Right atrium auricular region (tissue), 2 donors: ENCODE results near the gene AATF. TPM values are rescaled to one million over a fixed set of nuclear protein-coding genes. Genes with fewer than 3 reads are reported as not detected.

Source experiments
- DNase-seq: peaks from one replicate; pipeline ENCODE4 v3.0.0-alpha.2; 2019; ENCODE audit warnings: low spot score
- H3K27ac ChIP-seq, 2 donors: fragments of 200-600 bp; sonication (generic); 1 replicate in 1 of 2; 2 replicates in 1 of 2; pipeline ENCODE4 v1.5.1; 2016 to 2019
- H3K27me3 ChIP-seq, 2 donors: fragments of 200-600 bp; sonication (generic); one replicate each; pipeline versions ENCODE4 v1.5.1 to v1.6.0; 2017 to 2019
- H3K36me3 ChIP-seq: fragments of 200-600 bp; sonication (generic); one replicate; pipeline ENCODE4 v1.5.1; 2016
- H3K4me1 ChIP-seq, 2 donors: fragments of 200-600 bp; sonication (generic); one replicate each; pipeline versions ENCODE4 v1.5.1 to v1.6.0; 2017 to 2019
- H3K4me3 ChIP-seq, 2 donors: fragments of 200-600 bp; sonication (generic); 1 replicate in 1 of 2; 2 replicates in 1 of 2; pipeline ENCODE4 v1.5.1; 2017 to 2019; ENCODE audit warnings: mild to moderate bottlenecking in 1 of 2, moderate library complexity in 1 of 2
- H3K9me3 ChIP-seq, 2 donors: fragments of 200-600 bp; sonication (generic); one replicate each; pipeline ENCODE4 v1.5.1; 2019
- total RNA-seq, 2 donors: library from RNA; depleted of rRNA; stranded (reverse); fragments of >200 nt; gene quantifications; one replicate each; pipeline ENCODE4 v1.1.0, GENCODE V29; 2016
- TF ChIP-seq, protein P1 (sequence below), 2 donors: fragments of 200-600 bp; sonication (generic); IDR thresholded peaks; one replicate each; pipeline ENCODE4 v1.5.1; 2019; ENCODE audit warnings: antibody characterized with exemption in 2 of 2

The AATF gene
- total RNA-seq, 2 donors from 2014 or later, result 17.8 to 23.2 TPM

DNA sequence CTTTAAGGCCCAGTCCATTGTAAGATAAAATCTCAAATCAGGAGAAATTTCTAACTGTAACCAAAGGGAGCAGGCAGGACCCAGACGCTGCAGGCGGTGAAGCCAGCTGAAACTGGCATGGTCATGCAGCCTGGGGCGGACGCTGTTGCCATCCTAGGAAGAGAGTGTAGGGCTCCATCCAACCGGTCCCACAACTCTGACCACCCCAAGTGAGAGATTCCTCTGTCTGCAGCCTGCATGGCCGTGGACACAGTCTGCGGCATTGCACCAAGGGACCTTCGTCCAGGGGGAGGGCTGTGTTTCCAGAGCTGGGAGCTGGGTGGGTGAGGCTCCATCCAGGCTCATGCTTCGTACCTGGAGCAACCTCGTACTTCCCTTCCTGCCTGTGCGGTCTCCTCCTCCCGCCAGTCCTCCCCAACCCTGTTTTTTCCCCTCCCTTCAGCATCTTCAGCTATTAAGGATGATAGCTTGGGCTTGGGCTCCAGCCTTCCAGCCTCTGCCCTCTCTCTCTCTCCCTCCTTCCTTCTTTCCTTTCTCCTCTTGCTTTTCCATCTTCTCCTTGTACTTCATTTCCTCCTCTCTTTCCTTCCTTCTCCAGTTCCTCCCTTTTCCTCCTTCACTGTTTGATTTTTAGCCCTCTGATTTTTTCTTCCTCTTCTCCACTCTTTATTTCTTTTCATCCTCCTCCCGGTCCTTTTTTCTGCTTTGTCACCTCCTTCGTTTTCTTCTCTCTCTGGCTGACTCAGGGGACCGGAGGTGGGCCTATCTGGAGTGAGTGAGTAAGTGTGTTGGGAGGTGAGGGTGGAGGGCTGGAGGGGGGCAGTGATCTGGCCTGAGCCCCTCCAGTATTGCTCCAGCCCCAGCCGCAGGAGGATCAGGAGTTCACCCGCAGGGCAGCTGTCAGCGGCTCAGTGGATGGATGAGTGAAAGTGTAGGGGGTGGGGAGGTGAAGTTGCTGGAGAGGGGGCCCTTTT lies 28.4 kb upstream of the AATF start:
- no peak overlapping the region for H3K4me3 ChIP-seq
- no peaks in the 10 kb centered on the region for H3K36me3 ChIP-seq
- TF ChIP-seq, protein P1, sequence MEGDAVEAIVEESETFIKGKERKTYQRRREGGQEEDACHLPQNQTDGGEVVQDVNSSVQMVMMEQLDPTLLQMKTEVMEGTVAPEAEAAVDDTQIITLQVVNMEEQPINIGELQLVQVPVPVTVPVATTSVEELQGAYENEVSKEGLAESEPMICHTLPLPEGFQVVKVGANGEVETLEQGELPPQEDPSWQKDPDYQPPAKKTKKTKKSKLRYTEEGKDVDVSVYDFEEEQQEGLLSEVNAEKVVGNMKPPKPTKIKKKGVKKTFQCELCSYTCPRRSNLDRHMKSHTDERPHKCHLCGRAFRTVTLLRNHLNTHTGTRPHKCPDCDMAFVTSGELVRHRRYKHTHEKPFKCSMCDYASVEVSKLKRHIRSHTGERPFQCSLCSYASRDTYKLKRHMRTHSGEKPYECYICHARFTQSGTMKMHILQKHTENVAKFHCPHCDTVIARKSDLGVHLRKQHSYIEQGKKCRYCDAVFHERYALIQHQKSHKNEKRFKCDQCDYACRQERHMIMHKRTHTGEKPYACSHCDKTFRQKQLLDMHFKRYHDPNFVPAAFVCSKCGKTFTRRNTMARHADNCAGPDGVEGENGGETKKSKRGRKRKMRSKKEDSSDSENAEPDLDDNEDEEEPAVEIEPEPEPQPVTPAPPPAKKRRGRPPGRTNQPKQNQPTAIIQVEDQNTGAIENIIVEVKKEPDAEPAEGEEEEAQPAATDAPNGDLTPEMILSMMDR (IDR thresholded peaks at IDR 0.05), result no peak
- no peaks in the 10 kb centered on the region for H3K9me3 ChIP-seq
- DNase-seq, result no peak
- no peak overlapping the region for H3K27ac ChIP-seq
- H3K27me3 ChIP-seq, result no peaks in the 10 kb centered on the region
- no peaks in the 10 kb centered on the region for H3K4me1 ChIP-seq

DNA sequence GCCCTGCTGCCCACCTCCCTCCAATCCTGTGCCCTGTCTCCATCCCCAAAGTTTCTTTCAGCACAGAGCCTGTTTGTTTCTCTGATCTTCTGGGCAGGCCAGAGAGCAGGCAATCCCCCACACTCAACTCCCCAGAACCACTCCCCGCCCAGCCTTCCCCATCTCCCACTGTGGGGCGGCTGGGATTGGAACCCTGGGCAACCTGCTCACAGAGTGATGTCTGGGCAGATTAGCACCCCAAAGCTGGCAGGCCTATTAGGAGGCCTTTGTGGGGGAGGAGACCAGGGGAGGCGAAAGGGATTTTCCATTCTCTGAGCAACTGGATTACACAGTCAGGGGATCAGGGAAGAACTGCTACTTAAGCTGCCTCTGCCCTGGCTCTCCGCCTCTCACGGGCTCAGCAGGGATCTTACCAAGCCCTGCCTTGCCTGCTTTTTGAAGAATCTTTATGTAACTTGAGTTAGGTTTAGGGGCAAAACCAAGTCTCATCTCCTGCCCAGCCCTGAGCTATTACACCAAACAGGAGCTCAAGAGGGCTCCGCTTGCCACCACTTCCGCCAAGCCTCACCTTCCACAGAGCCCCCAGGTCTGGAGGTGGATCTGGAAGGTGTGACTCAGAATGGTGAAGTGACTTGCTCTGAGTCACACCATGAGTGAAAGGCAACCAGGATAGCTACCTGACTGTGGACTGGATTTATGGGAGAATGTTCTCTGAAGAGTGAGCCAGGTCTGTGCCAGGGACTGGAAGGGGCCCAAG lies 27.5 kb upstream of the AATF start:
- H3K4me3 ChIP-seq, result no peak overlapping the region
- TF ChIP-seq, protein P1 (IDR thresholded peaks at IDR 0.05), result no peak
- H3K36me3 ChIP-seq, result no peaks in the 10 kb centered on the region
- no peak overlapping the region for H3K27ac ChIP-seq
- no peaks in the 10 kb centered on the region for H3K4me1 ChIP-seq
- no peaks in the 10 kb centered on the region for H3K27me3 ChIP-seq
- DNase-seq, result no peak
- no peaks in the 10 kb centered on the region for H3K9me3 ChIP-seq

DNA sequence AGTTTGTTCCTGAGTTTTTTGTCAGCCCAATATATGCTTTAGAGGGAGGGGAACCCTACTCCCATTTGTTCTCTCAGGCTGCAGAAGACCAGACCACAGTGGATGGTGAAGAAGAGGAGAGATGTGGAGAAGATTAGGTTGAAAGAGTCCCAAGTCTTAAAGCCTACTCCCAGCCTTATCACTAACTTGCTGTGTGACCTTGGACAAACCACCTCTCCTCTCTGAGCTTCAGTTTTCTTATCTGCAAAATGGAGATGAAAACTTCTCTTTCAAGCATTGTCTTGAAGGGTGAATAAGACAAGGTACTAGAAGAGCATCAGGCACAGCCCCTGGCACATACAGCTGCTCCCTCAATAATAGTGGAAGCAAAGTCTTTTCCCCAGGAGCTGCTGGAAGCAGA lies 26.6 kb upstream of the AATF start:
- no peak for DNase-seq
- no peak overlapping the region for H3K4me3 ChIP-seq
- no peaks in the 10 kb centered on the region for H3K27me3 ChIP-seq

DNA sequence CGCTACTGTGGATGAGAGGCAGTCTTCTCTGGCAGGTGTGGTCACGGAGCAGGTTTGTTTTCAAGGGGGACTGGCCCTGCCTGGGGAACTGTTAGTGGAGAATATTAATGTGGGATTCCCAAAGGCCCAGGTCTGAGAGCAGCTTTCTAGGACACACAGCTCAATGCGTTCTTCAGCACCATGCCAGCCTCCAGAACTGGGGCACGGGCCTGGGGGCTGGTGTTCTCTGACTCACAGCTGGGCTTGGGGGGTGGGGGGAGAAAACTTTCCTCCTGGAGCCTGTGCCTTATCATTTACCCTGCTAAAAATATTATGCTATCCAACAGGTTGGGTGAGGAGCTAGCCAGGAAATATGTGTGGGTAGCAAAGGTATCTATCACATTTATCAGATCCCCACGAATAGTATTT lies 24.9 kb upstream of the AATF start:
- Histone ChIP-seq H3K4me1 (peaks cover 0 to 6% of the 10 kb centered on the region in 2 donors), H3K9me3 (no peaks in the 10 kb centered on the region), H3K36me3 (no peaks in the 10 kb centered on the region), H3K27ac (no peak overlapping the region), H3K27me3 (peaks cover 8 to 12% of the 10 kb centered on the region in 2 donors), H3K4me3 (no peak overlapping the region)
- TF ChIP-seq, protein P1 (IDR thresholded peaks at IDR 0.05), result no peak
- DNase-seq, result no peak

More for the DNA sequence above, 26.6 kb upstream of the AATF start:
- H3K4me1 ChIP-seq, result no peaks in the 10 kb centered on the region
- no peaks in the 10 kb centered on the region for H3K36me3 ChIP-seq
- TF ChIP-seq, protein P1 (IDR thresholded peaks at IDR 0.05), result no peak
- H3K9me3 ChIP-seq, result no peaks in the 10 kb centered on the region
- no peak overlapping the region for H3K27ac ChIP-seq

GRCh38 chr17:36926226-36926625 lies 22.5 kb upstream of the AATF start:
- no peak for DNase-seq
- H3K27me3 ChIP-seq, result peaks cover 14 to 28% of the 10 kb centered on the region in 2 donors
- no peaks in the 10 kb centered on the region for H3K36me3 ChIP-seq
- no peak overlapping the region for H3K27ac ChIP-seq
- no peak overlapping the region for H3K4me3 ChIP-seq
- H3K9me3 ChIP-seq, result no peaks in the 10 kb centered on the region
- peaks cover 0 to 6% of the 10 kb centered on the region in 2 donors for H3K4me1 ChIP-seq
- TF ChIP-seq, protein P1 (IDR thresholded peaks at IDR 0.05), result no peak
